ENCODE results near the gene SPEG.

The SPEG gene

DNA sequence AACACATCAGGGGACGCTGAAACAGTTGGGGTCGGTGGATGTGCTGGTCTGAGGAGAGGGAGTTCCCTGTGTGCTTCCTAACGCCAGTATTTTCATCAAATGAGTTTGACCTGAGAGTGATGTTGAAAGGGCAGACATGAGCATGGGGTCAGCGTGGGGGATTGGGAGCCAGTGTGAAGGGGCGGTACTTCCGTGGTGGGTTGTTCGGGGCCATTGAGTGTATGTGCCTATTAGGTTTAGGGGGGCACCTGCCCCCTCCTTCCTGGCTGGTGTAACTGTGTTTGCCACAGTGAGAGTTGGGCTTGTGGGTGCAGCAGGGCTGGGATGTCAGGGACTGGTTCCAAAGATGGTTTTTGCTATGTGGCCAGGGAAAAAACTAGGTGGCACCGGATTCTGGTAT lies 24.4 kb downstream of the SPEG start:
- Mint-ChIP-seq H3K36me3 (ENCODE audit: insufficient read depth) (no peaks in the 10 kb centered on the region), H3K27ac (no peak overlapping the region), H3K4me3 (no peak overlapping the region), H3K9me3 (no peaks in the 10 kb centered on the region), H3K4me1 (ENCODE audit: low read depth in 2 of 2) (no peaks in the 10 kb centered on the region), H3K27me3 (peaks cover 6 to 31% of the 10 kb centered on the region in 2 donors)
- DNase-seq (no peak), ATAC-seq (replicated peaks) (no peak)

DNA sequence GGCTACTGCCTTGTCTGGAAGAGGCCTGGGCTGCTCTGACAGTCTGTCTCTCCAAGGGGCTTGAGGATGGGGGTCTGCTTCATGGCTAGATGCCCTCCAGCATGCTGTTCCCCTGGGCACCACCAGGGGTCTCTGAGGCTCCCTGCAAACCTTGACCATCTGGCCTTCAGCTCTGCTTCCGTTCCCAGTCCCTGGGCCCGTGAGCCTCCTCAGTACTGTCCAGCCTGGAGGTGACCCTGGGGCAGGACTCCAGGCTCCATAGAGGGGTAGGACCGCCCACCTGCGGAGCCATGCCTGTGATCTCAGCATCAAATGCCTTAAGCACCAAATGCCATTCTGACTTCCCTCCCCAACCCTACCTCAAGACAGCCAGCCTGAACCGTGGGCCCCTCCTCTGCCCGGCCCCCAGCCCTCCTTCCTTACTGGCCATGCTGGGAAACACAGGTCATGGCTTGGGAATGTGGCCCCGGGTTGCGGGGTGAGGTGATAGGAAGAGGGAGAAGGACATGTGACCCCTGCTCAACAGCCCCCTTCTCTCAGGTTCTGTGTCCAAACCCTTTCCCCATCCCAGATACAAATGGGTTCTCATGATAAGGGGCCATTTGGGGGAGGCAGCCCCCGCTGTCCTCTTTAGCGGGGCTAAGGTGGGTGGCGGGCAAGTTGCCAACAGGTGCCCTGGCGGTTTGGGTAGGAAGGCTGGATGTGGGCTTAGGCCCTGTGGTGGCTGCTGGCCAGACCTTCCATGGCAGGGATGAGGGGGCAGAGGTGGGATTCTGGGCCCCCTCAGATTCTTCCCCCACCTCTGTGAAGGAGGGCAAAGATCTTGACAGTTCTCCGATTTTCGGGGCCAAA lies 25.0 kb downstream of the SPEG start:
- H3K9me3 Mint-ChIP-seq, result no peaks in the 10 kb centered on the region
- no peak overlapping the region for H3K4me3 Mint-ChIP-seq
- H3K27me3 Mint-ChIP-seq, result peaks cover 6 to 31% of the 10 kb centered on the region in 2 donors
- no peaks in the 10 kb centered on the region for H3K36me3 Mint-ChIP-seq (ENCODE audit: insufficient read depth)
- no peak for ATAC-seq (replicated peaks)
- DNase-seq, result peak; percentile 29 to 35 (median 32)
- no peaks in the 10 kb centered on the region for H3K4me1 Mint-ChIP-seq (ENCODE audit: low read depth in 2 of 2)
- no peak overlapping the region for H3K27ac Mint-ChIP-seq

DNA sequence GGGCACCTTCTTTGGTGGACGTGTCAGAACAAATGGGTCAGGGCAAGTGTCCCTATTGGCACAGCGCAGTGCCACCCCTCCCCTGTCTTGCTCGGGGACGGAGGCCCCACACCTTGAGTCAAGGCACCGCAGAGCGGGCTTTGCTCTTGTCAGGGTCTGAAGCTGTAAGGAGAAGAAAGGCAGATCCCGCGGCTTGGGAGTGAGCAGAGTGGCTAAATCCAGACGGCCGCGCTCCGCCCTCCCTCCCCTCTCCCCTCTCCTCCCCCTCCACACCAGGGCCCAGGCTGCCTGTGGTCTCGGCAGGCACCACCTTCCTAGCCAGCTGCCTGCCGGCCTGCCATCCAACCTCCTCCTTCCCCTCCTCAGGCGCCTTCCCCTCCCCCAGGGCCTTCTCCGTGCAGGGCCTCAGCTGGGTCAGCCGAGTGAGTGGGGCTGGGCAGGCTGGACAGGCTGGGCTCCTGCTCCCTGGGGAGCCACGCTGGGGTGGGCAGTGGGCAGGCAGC lies 25.8 kb downstream of the SPEG start:
- DNase-seq (no peak), ATAC-seq (replicated peaks) (no peak)
- Mint-ChIP-seq H3K4me1 (ENCODE audit: low read depth in 2 of 2) (no peaks in the 10 kb centered on the region), H3K4me3 (no peak overlapping the region), H3K27me3 (peaks cover 6 to 30% of the 10 kb centered on the region in 2 donors), H3K27ac (no peak overlapping the region), H3K36me3 (ENCODE audit: insufficient read depth) (no peaks in the 10 kb centered on the region), H3K9me3 (no peaks in the 10 kb centered on the region)

DNA sequence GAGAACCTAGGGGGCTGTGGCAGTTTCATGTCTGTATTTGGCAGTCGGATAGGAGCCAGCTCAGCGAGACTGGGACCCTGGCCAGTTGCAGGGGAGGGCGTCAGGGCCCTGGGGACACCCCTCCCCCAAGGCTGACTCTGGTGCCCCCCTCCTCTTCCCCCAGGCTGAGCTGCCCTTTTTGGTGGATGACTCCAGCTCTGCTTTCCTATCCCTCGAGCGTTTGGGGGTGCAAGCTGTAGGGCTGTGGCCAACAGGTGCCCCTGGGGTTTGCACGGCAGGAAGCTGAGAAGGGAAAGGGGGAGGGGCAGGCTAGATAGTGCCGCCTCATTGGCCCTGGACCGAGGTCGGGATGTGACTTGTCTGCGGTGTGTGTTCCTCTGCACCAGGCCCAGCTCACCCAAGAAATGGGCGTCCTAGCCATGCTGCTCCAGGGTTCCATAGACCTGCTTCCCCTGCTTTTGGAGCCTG lies 26.4 kb downstream of the SPEG start:
- DNase-seq (no peak), ATAC-seq (replicated peaks) (no peak)

DNA sequence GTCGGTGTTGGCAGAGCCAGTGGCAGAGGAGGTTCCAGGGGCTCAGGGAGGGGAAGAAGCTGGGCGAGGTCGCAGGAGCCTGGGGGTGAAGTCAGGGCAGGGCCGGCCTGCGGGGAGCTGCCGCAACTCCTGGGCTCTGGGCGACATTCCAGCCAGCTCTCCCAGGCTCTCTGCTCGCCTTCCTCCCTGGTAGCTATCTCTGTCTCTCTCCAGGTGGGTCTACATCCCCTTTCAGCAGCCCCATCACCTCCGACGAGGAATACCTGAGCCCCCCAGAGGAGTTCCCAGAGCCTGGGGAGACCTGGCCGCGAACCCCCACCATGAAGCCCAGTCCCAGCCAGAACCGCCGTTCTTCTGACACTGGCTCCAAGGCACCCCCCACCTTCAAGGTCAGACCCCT lies 27.0 kb downstream of the SPEG start:
- DNase-seq, result no peak
- no peak for ATAC-seq (replicated peaks)
- peaks cover 6 to 20% of the 10 kb centered on the region in 2 donors for H3K27me3 Mint-ChIP-seq
- no peak overlapping the region for H3K4me3 Mint-ChIP-seq
- H3K27ac Mint-ChIP-seq, result no peak overlapping the region
- no peaks in the 10 kb centered on the region for H3K4me1 Mint-ChIP-seq (ENCODE audit: low read depth in 2 of 2)
- H3K9me3 Mint-ChIP-seq, result no peaks in the 10 kb centered on the region
- no peaks in the 10 kb centered on the region for H3K36me3 Mint-ChIP-seq (ENCODE audit: insufficient read depth)

More for the DNA sequence above, 26.4 kb downstream of the SPEG start:
- H3K9me3 Mint-ChIP-seq, result no peaks in the 10 kb centered on the region
- no peak overlapping the region for H3K4me3 Mint-ChIP-seq
- H3K27me3 Mint-ChIP-seq, result peaks cover 6 to 24% of the 10 kb centered on the region in 2 donors
- no peaks in the 10 kb centered on the region for H3K36me3 Mint-ChIP-seq (ENCODE audit: insufficient read depth)
- no peaks in the 10 kb centered on the region for H3K4me1 Mint-ChIP-seq (ENCODE audit: low read depth in 2 of 2)
- no peak overlapping the region for H3K27ac Mint-ChIP-seq

DNA sequence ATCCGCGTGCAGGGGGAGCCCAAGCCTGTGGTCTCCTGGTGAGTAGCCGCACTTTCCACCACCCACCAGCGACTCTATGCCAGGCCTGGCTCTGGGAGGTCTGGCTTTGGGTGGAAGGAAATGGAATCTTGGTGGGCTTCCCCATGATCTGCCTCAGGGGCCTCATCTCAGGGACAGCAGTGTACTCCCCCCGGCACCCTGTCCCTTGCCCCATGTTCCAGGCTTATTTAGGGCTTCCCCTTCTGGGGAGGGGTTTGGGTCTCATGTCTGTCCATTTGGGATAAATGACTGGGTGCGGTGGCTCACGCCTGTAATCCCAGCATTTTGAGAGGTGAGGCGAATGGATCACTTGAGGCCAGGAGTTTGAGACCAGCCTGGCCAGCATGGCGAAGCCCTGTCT lies 27.7 kb downstream of the SPEG start:
- Mint-ChIP-seq H3K4me1 (ENCODE audit: low read depth in 2 of 2) (no peaks in the 10 kb centered on the region), H3K4me3 (no peak overlapping the region), H3K27ac (no peak overlapping the region), H3K27me3 (peaks cover 6 to 26% of the 10 kb centered on the region in 2 donors), H3K36me3 (ENCODE audit: insufficient read depth) (no peaks in the 10 kb centered on the region), H3K9me3 (no peaks in the 10 kb centered on the region)
- no peak for DNase-seq
- ATAC-seq (replicated peaks), result no peak

DNA sequence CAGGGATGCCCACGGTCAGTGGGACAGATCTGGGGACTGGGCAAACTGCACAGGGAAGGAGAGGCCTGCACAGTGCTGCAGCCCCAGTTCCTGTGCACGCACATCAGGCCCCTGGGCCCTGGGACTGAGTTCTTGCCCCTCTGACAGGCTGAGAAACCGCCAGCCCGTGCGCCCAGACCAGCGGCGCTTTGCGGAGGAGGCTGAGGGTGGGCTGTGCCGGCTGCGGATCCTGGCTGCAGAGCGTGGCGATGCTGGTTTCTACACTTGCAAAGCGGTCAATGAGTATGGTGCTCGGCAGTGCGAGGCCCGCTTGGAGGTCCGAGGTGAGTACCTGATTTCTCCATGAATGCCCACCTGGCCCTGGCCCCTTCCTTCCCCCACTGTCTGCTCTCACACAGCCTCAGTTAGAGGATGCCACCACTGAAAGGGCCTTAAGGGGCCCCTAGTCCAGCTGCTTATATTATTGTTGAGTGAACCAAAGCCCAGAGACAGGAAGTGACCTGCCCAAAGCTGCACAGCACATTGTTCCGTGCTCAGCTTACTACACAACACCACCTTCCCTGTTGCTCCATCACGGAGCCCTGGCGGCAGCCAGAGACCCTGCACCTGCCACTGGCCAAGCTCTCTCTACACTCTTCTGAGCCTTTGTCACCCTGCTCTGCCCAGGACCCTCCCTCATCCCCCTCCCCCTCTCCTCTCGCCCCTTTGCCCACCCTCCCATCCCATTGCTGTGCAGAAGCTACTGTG lies 29.8 kb downstream of the SPEG start:
- Mint-ChIP-seq H3K4me3 (no peak overlapping the region), H3K27ac (no peak overlapping the region)

DNA sequence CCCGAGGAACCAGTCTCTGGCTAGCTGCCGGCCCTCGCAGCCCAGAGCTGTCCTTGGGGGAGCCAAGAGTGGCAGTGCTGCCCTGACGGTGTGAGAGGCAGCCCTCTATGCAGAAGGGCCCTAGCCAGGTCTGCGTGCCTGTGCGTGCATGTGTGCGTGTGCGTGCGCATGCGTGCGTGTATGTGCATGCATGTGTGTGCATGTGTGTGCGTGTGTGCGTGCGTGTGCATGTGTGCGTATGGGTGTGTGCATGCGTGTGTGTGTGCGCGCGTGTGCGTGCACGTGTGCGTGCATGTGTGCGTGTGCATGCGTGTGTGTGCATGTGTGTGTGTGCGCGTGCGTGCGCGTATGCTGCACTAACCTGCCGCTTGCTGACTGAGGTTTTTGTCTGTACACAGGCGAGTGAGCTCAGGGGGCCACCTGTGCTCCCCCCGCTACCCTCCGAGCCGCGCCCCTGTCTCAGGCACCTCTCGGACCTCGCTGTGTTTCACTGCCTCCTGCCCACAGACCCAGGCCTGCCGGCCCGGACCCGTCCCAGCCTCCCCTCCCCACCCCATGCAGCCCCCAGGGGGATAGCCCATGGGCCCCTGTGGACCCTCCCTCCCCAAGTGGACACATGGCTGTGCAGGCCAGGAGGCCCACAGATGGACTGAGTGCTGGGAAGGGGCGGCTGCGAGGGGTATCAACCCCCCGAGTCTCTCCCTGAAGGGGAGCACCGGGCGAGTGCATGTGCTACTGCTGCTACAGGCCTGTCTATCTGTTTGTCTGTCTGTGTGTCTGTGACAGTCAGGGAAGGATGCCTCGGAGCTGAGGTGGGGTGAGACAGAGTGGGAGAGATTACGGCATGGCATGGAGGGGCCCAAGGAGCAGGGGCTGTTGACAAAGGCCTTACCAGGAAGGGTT lies 31.3 kb downstream of the SPEG start:
- H3K4me3 Mint-ChIP-seq, result no peak overlapping the region
- DNase-seq, result no peak
- H3K36me3 Mint-ChIP-seq (ENCODE audit: insufficient read depth), result no peaks in the 10 kb centered on the region

More for the DNA sequence above, 29.8 kb downstream of the SPEG start:
- Mint-ChIP-seq H3K4me1 (ENCODE audit: low read depth in 2 of 2) (no peaks in the 10 kb centered on the region), H3K27me3 (peaks cover 0 to 24% of the 10 kb centered on the region in 2 donors), H3K9me3 (no peaks in the 10 kb centered on the region), H3K36me3 (ENCODE audit: insufficient read depth) (no peaks in the 10 kb centered on the region)
- DNase-seq, result no peak
- ATAC-seq (replicated peaks), result no peak

DNA sequence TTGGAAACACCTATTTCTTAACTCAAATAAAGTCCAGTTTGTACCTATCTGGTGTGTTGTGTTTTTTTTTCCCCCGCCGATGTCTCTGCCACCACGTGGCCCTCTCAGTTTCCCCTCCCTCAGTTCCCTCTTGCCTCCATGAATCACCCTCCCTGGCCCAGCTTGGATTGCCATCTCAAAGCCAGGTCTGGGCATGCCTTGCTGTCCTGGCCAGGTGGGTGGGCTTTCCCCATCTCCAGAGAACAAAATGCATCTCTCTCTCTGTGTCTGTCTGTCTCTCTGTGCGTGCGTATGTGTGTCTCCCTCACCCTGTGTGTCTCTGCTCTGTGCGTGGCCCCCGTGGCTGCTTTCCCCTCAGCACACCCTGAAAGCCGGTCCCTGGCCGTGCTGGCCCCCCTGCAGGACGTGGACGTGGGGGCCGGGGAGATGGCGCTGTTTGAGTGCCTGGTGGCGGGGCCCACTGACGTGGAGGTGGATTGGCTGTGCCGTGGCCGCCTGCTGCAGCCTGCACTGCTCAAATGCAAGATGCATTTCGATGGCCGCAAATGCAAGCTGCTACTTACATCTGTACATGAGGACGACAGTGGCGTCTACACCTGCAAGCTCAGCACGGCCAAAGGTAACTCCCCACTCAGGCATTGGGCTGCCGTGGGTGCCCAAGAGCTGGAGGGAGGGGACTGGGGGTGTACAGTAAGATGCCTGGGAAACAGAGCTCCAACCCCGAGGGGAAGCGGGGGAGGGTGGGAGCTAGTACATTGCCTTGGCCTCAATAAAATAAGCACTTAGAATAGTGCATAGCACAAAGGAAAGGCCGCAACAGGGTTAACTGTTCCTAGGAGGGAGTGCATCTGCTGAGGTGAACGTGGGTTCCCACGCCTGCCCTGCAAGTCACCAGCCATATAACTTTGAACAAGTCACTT lies 32.4 kb downstream of the SPEG start:
- Mint-ChIP-seq H3K27me3 (peaks cover 7 to 34% of the 10 kb centered on the region in 2 donors), H3K36me3 (ENCODE audit: insufficient read depth) (no peaks in the 10 kb centered on the region), H3K4me3 (no peak overlapping the region), H3K9me3 (no peaks in the 10 kb centered on the region), H3K4me1 (ENCODE audit: low read depth in 2 of 2) (no peaks in the 10 kb centered on the region), H3K27ac (no peak overlapping the region)
- DNase-seq, result no peak
- ATAC-seq (replicated peaks), result no peak

More for the DNA sequence above, 31.3 kb downstream of the SPEG start:
- Mint-ChIP-seq H3K27ac (no peak overlapping the region), H3K4me1 (ENCODE audit: low read depth in 2 of 2) (no peaks in the 10 kb centered on the region), H3K27me3 (peaks cover 3 to 28% of the 10 kb centered on the region in 2 donors), H3K9me3 (no peaks in the 10 kb centered on the region)
- no peak for ATAC-seq (replicated peaks)

DNA sequence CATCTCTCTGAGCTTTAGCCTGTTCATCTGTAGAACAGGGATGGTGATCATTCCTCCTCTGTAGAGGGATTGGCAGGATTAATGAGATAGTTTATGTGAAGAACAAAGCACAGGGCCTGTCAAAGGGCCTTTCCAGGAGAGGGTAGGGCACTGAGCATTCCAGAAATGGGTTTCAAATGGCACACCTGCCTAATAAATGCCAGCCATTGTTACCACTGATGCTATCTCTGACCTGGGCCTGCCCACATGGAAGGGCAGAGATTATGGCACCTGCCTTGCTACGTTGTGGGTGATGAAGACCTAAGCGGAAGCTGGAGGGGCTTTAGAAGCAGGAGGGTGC lies 33.1 kb downstream of the SPEG start:
- Mint-ChIP-seq H3K9me3 (no peaks in the 10 kb centered on the region), H3K4me3 (no peak overlapping the region), H3K36me3 (ENCODE audit: insufficient read depth) (no peaks in the 10 kb centered on the region), H3K27me3 (peaks cover 7 to 30% of the 10 kb centered on the region in 2 donors), H3K4me1 (ENCODE audit: low read depth in 2 of 2) (no peaks in the 10 kb centered on the region), H3K27ac (no peak overlapping the region)
- no peak for DNase-seq
- ATAC-seq (replicated peaks), result no peak

DNA sequence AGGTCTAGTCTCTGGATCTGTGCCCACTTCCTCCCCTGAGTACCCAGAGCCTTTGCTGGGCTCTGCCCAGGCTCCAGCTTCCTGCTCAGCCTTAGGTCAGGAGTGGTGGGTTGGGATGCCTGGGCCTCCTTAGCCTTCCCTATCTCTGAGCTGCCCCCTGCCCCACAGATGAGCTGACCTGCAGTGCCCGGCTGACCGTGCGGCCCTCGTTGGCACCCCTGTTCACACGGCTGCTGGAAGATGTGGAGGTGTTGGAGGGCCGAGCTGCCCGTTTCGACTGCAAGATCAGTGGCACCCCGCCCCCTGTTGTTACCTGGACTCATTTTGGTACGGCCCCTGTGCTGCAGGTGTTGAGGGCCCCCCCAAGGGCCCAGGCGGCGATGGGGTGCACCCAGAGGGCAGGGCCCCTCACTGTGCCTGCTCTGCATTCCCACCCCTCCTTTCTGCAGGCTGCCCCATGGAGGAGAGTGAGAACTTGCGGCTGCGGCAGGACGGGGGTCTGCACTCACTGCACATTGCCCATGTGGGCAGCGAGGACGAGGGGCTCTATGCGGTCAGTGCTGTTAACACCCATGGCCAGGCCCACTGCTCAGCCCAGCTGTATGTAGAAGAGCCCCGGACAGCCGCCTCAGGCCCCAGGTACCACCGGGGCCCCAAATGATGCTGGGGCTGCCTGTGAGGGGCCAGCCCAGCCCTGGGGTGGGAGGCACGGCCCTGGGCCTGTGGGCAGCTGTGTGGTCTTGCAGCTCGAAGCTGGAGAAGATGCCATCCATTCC lies 34.0 kb downstream of the SPEG start:
- Mint-ChIP-seq H3K9me3 (no peaks in the 10 kb centered on the region), H3K27me3 (peaks cover 7 to 35% of the 10 kb centered on the region in 2 donors), H3K36me3 (ENCODE audit: insufficient read depth) (no peaks in the 10 kb centered on the region), H3K4me3 (no peak overlapping the region), H3K27ac (no peak overlapping the region), H3K4me1 (ENCODE audit: low read depth in 2 of 2) (no peaks in the 10 kb centered on the region)
- no peak for ATAC-seq (replicated peaks)
- DNase-seq, result no peak

Data from effector memory CD8-positive, alpha-beta T cell (primary cell).